WTC11 (cell line): ENCODE results near the gene ENTREP1. TPM values are rescaled to one million over a fixed set of nuclear protein-coding genes. Genes with fewer than 3 reads are reported as not detected.

Experiments used
- ATAC-seq: fragments of 200-7000 bp; cut with Tn5 transposase; 2 replicates; pipeline ENCODE4 v1.10.0; 2021; ENCODE audit warnings: mild to moderate bottlenecking, moderate library complexity
- CTCF ChIA-PET: fragments of 300-600 bp; sonication (Branson Sonifier 250); formaldehyde crosslinking; loops from one replicate; lab custom pipeline; 2021; ENCODE audit warnings: antibody characterized with exemption; lab: Charles Lee
- POLR2A ChIA-PET: fragments of 350-600 bp; sonication (Branson Sonifier 250); formaldehyde crosslinking; loops from one replicate; lab custom pipeline; 2021; ENCODE audit warnings: antibody characterized with exemption; lab: Charles Lee
- DNase-seq: peaks from one replicate; pipeline ENCODE4 v3.0.0; 2021; ENCODE audit warnings: low spot score
- H3K27ac Mint-ChIP-seq: 2 replicates; pipeline ENCODE4 v1.8.0; 2021; ENCODE audit warnings: mixed read lengths
- H3K27me3 Mint-ChIP-seq: 2 replicates; pipeline ENCODE4 v1.8.0; 2021; ENCODE audit warnings: low read depth, mild to moderate bottlenecking, moderate library complexity, mixed read lengths
- H3K36me3 Mint-ChIP-seq: 2 replicates; pipeline ENCODE4 v1.8.0; 2021; ENCODE audit warnings: mixed read lengths
- H3K4me1 Mint-ChIP-seq: 2 replicates; pipeline ENCODE4 v1.8.0; 2022; ENCODE audit warnings: mixed read lengths
- H3K4me3 Mint-ChIP-seq: 2 replicates; pipeline ENCODE4 v1.8.0; 2021; ENCODE audit warnings: mild to moderate bottlenecking, moderate library complexity, mixed read lengths
- H3K9me3 Mint-ChIP-seq: 2 replicates; pipeline ENCODE4 v1.8.0; 2021; ENCODE audit warnings: mixed read lengths
- E2F5 ChIP-seq: sonication (generic); formaldehyde crosslinking; IDR thresholded peaks from 2 replicates; pipeline ENCODE4 v1.8.1; 2022; ENCODE audit warnings: mild to moderate bottlenecking, moderate library complexity, missing genetic modification reagents
- ELF4 ChIP-seq: sonication (generic); formaldehyde crosslinking; IDR thresholded peaks from 2 replicates; pipeline ENCODE4 v1.8.1; 2022; ENCODE audit warnings: low read depth, mild to moderate bottlenecking, moderate library complexity, missing genetic modification reagents
- ETV6 ChIP-seq: sonication (generic); formaldehyde crosslinking; IDR thresholded peaks from 2 replicates; pipeline ENCODE4 v1.8.1; 2022; ENCODE audit warnings: mild to moderate bottlenecking, missing genetic modification reagents
- FOXJ3 ChIP-seq: sonication (generic); formaldehyde crosslinking; IDR thresholded peaks from 2 replicates; pipeline ENCODE4 v1.9.0; 2021; ENCODE audit warnings: missing genetic modification reagents, mild to moderate bottlenecking, borderline replicate concordance
- FOXP1 ChIP-seq: sonication (generic); formaldehyde crosslinking; IDR thresholded peaks from 2 replicates; pipeline ENCODE4 v1.8.0; 2022; ENCODE audit warnings: missing genetic modification reagents, mild to moderate bottlenecking, moderate library complexity, borderline replicate concordance
- GTF2I ChIP-seq: fragments of 250-450 bp; sonication (Bioruptor Pico); conservative IDR thresholded peaks from 2 replicates; pipeline ENCODE4 v1.4.0; 2021; ENCODE audit warnings: mild to moderate bottlenecking
- KAT7 ChIP-seq: sonication (generic); formaldehyde crosslinking; IDR thresholded peaks from 2 replicates; pipeline ENCODE4 v1.8.1; 2023; ENCODE audit warnings: missing genetic modification reagents, mild to moderate bottlenecking, borderline replicate concordance
- NFE2L1 ChIP-seq: sonication (generic); formaldehyde crosslinking; IDR thresholded peaks from 2 replicates; pipeline ENCODE4 v1.8.1; 2023; ENCODE audit warnings: missing genetic modification reagents
- NR2C2 ChIP-seq: sonication (generic); formaldehyde crosslinking; IDR thresholded peaks from 2 replicates; pipeline ENCODE4 v1.8.0; 2022; ENCODE audit warnings: mild to moderate bottlenecking, missing genetic modification reagents
- NR3C1 ChIP-seq: sonication (generic); formaldehyde crosslinking; conservative IDR thresholded peaks from 2 replicates; pipeline ENCODE4 v1.8.1; 2023; ENCODE audit warnings: low read depth, mild to moderate bottlenecking, missing genetic modification reagents
- PRRX2 ChIP-seq: fragments of 250-450 bp; sonication (Bioruptor Pico); IDR thresholded peaks from 2 replicates; pipeline ENCODE4 v1.8.0; 2021; ENCODE audit warnings: mild to moderate bottlenecking
- SMAD3 ChIP-seq: sonication (generic); formaldehyde crosslinking; IDR thresholded peaks from 2 replicates; pipeline ENCODE4 v1.8.0; 2022; ENCODE audit warnings: missing genetic modification reagents, mild to moderate bottlenecking, borderline replicate concordance
- TCF7 ChIP-seq: sonication (generic); formaldehyde crosslinking; IDR thresholded peaks from 2 replicates; pipeline ENCODE4 v1.8.0; 2022; ENCODE audit warnings: mild to moderate bottlenecking, low read depth, missing genetic modification reagents, moderate library complexity
- TEAD4 ChIP-seq: sonication (generic); formaldehyde crosslinking; IDR thresholded peaks from 2 replicates; pipeline ENCODE4 v1.8.0; 2022; ENCODE audit warnings: mild to moderate bottlenecking, missing genetic modification reagents
- USF1 ChIP-seq: sonication (generic); formaldehyde crosslinking; IDR thresholded peaks from 2 replicates; pipeline ENCODE4 v1.8.0; 2022; ENCODE audit warnings: mild to moderate bottlenecking, missing genetic modification reagents
- ZBTB21 ChIP-seq: sonication (generic); formaldehyde crosslinking; IDR thresholded peaks from 2 replicates; pipeline ENCODE4 v1.8.1; 2023; ENCODE audit warnings: mild to moderate bottlenecking, missing genetic modification reagents, borderline replicate concordance
- ZNF121 ChIP-seq: sonication (generic); formaldehyde crosslinking; IDR thresholded peaks from 2 replicates; pipeline ENCODE4 v1.8.0; 2023; ENCODE audit warnings: missing genetic modification reagents
- ZNF138 ChIP-seq: sonication (generic); formaldehyde crosslinking; conservative IDR thresholded peaks from 2 replicates; pipeline ENCODE4 v1.8.1; 2022; ENCODE audit warnings: mild to moderate bottlenecking, moderate library complexity, missing genetic modification reagents
- ZNF425 ChIP-seq: fragments of 250-450 bp; sonication (Bioruptor Pico); conservative IDR thresholded peaks from 2 replicates; pipeline ENCODE4 v1.9.0; 2021; ENCODE audit warnings: mild to moderate bottlenecking
- total RNA-seq: library from RNA; stranded (reverse); gene quantifications from 3 replicates; pipeline ENCODE4 v1.2.3, GENCODE V29; 2021
- TF ChIP-seq, protein P1 (sequence below): fragments of 250-450 bp; sonication (Bioruptor Pico); IDR thresholded peaks from 2 replicates; pipeline ENCODE4 v2.1.2; 2022; ENCODE audit warnings: mild to moderate bottlenecking, moderate library complexity
- TF ChIP-seq, protein P2 (sequence below): sonication (generic); formaldehyde crosslinking; IDR thresholded peaks from 2 replicates; pipeline ENCODE4 v1.8.1; 2023; ENCODE audit warnings: mild to moderate bottlenecking, missing genetic modification reagents
- TF ChIP-seq, protein P3 (sequence below): sonication (generic); formaldehyde crosslinking; IDR thresholded peaks from 2 replicates; pipeline ENCODE4 v1.8.0; 2023; ENCODE audit warnings: missing genetic modification reagents
- TF ChIP-seq, protein P4 (sequence below): sonication (generic); formaldehyde crosslinking; IDR thresholded peaks from 2 replicates; pipeline ENCODE4 v1.8.0; 2022; ENCODE audit warnings: mild to moderate bottlenecking, missing genetic modification reagents

ENTREP1 gene
- total RNA-seq, 1 experiment from 2014 or later = 22.4 TPM

GRCh38 chr9:69371001-69371400, 46.0 kb downstream of the ENTREP1 start (continued):
- TF ChIP-seq, protein P1, sequence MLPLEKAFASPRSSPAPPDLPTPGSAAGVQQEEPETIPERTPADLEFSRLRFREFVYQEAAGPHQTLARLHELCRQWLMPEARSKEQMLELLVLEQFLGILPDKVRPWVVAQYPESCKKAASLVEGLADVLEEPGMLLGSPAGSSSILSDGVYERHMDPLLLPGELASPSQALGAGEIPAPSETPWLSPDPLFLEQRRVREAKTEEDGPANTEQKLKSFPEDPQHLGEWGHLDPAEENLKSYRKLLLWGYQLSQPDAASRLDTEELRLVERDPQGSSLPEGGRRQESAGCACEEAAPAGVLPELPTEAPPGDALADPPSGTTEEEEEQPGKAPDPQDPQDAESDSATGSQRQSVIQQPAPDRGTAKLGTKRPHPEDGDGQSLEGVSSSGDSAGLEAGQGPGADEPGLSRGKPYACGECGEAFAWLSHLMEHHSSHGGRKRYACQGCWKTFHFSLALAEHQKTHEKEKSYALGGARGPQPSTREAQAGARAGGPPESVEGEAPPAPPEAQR (CRISPR knock-in tag) = no peak
- TF ChIP-seq ZNF121 (CRISPR knock-in tag) = no peak
- TF ChIP-seq, protein P2, sequence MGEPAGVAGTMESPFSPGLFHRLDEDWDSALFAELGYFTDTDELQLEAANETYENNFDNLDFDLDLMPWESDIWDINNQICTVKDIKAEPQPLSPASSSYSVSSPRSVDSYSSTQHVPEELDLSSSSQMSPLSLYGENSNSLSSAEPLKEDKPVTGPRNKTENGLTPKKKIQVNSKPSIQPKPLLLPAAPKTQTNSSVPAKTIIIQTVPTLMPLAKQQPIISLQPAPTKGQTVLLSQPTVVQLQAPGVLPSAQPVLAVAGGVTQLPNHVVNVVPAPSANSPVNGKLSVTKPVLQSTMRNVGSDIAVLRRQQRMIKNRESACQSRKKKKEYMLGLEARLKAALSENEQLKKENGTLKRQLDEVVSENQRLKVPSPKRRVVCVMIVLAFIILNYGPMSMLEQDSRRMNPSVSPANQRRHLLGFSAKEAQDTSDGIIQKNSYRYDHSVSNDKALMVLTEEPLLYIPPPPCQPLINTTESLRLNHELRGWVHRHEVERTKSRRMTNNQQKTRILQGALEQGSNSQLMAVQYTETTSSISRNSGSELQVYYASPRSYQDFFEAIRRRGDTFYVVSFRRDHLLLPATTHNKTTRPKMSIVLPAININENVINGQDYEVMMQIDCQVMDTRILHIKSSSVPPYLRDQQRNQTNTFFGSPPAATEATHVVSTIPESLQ = no peak
- TF ChIP-seq USF1 (CRISPR knock-in tag) = no peak
- TF ChIP-seq PRRX2 = no peak

GRCh38 chr9:69376651-69377050, 51.6 kb downstream of the ENTREP1 start:
- no peak for ATAC-seq
- no peak for DNase-seq

GRCh38 chr9:69377291-69377690, 52.3 kb downstream of the ENTREP1 start:
- ATAC-seq = no peak
- H3K27me3 Mint-ChIP-seq = no peaks in the 10 kb centered on the region
- no peak overlapping the region; the same call in 1 of the 2 replicates for H3K27ac Mint-ChIP-seq
- DNase-seq = no peak
- CTCF ChIA-PET = interaction anchor here (1.5 kb wide), 1 partner anchor 154 kb away, joined by 4 read pairs; no protein-coding TSS in a partner anchor
- H3K4me3 Mint-ChIP-seq = no peak overlapping the region
- no peaks in the 10 kb centered on the region for H3K9me3 Mint-ChIP-seq
- H3K4me1 Mint-ChIP-seq = peaks cover 21% of the 10 kb centered on the region
- peaks cover 40% of the 10 kb centered on the region for H3K36me3 Mint-ChIP-seq
- POLR2A ChIA-PET = no interaction called here
- TF ChIP-seq, protein P3, sequence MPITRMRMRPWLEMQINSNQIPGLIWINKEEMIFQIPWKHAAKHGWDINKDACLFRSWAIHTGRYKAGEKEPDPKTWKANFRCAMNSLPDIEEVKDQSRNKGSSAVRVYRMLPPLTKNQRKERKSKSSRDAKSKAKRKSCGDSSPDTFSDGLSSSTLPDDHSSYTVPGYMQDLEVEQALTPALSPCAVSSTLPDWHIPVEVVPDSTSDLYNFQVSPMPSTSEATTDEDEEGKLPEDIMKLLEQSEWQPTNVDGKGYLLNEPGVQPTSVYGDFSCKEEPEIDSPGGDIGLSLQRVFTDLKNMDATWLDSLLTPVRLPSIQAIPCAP (CRISPR knock-in tag) = no peak
- TF ChIP-seq ELF4 (CRISPR knock-in tag) (no peak), NR2C2 (CRISPR knock-in tag) (no peak), ZNF425 (no peak), TCF7 (no peak), E2F5 (CRISPR knock-in tag) (no peak), FOXP1 (CRISPR knock-in tag) (no peak), ZNF138 (CRISPR knock-in tag) (no peak), NFE2L1 (CRISPR knock-in tag) (no peak), TEAD4 (no peak), ZBTB21 (CRISPR knock-in tag) (no peak)
- TF ChIP-seq, protein P4, sequence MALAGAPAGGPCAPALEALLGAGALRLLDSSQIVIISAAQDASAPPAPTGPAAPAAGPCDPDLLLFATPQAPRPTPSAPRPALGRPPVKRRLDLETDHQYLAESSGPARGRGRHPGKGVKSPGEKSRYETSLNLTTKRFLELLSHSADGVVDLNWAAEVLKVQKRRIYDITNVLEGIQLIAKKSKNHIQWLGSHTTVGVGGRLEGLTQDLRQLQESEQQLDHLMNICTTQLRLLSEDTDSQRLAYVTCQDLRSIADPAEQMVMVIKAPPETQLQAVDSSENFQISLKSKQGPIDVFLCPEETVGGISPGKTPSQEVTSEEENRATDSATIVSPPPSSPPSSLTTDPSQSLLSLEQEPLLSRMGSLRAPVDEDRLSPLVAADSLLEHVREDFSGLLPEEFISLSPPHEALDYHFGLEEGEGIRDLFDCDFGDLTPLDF (CRISPR knock-in tag) = no peak

More at GRCh38 chr9:69376651-69377050, 51.6 kb downstream of the ENTREP1 start:
- ChIA-PET POLR2A (no interaction called here), CTCF (interaction anchor here (1.5 kb wide), 1 partner anchor 153 kb away, joined by 4 read pairs; no protein-coding TSS in a partner anchor)
- TF ChIP-seq GTF2I (CRISPR knock-in tag) (no peak), ETV6 (CRISPR knock-in tag) (no peak), KAT7 (no peak), TCF7 (no peak), FOXJ3 (no peak), SMAD3 (CRISPR knock-in tag) (no peak), NR3C1 (CRISPR knock-in tag) (no peak)
- TF ChIP-seq, protein P3 (CRISPR knock-in tag) = no peak
- Mint-ChIP-seq H3K27me3 (no peaks in the 10 kb centered on the region), H3K36me3 (peaks cover 45% of the 10 kb centered on the region), H3K4me3 (no peak overlapping the region), H3K4me1 (peaks cover 16% of the 10 kb centered on the region), H3K27ac (0 out of 2 replicates have a peak overlapping the region, but pooled peaks have one; percentile 10), H3K9me3 (no peaks in the 10 kb centered on the region)
